NOMO-1 treated with DMSO at 0.1 percent for 48 hours (cell line): ENCODE results near the gene CCNYL1.
A peak's percentile ranks its signal among the peaks of the same experiment; 100 is the strongest.
"Not testable (repeated sequence)": the region's sequence is repeated elsewhere in the genome, so short reads cannot be mapped to it uniquely, and the experiment has no call there.

Experiments
- DNase-seq: peaks from one replicate; lab custom pipeline; 2025; ENCODE audit not compliant: unreplicated experiment; lab: John Stamatoyannopoulos, UW

Gene CCNYL1

DNA sequence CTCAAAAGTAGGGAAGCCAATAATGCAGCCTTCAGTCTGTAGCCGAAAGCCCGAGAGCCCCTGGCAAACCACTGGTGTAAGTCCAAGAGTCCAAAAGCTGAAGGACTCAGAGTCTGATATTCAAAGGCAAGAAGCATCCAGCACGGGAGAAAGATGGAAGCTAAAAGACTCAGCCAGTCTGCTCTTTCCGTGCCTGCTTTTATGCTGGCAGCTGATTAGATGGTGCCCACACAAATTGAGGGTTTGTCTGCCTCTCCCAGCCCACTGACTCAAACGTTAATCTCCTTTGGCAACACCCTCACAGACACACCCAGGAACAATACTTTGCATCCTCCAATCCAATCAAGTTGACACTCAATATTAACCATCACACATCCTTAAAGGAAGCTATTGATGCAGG is 14.5 kb upstream of the CCNYL1 start:
- not testable (repeated sequence) for DNase-seq

DNA sequence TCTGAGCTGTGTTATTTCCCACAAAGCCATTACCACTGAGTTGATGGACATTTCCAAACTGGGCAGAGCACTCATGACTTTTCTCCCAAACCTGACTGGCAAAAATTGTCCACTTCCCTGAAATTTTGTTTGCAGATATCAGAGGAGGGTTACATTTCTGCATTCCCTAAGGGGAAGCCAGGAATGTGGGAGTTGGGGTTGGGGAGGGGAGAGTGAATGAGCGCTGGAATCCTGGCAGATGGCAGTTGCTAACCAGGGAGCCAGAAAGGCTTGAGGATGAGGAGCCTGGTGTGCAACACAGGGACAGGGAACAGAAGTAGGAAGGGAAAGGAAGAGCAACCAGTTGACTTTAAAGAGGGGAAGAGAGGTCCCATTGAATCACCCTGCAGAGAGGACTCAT is 14.0 kb upstream of the CCNYL1 start:
- no peak for DNase-seq

DNA sequence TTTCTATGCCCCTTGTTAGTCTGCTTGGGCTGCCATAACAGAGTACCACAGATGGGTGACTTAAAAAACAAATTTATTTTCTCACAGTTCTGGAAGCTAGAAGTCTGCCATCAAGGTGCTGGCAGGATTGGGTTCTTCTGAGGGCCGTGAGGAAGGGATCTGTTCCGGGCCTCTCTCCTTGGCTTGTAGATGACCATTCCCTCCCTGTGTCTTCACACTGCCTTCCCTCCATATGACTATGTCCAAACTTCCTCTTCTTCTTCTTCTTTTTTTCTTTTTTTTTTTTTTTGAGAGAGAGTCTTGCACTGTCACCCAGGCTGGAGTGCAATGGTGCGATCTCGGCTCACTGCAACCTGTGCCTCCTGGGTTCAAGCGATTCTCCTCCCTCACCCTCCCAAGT is 13.1 kb upstream of the CCNYL1 start:
- DNase-seq, result peak; percentile 58

DNA sequence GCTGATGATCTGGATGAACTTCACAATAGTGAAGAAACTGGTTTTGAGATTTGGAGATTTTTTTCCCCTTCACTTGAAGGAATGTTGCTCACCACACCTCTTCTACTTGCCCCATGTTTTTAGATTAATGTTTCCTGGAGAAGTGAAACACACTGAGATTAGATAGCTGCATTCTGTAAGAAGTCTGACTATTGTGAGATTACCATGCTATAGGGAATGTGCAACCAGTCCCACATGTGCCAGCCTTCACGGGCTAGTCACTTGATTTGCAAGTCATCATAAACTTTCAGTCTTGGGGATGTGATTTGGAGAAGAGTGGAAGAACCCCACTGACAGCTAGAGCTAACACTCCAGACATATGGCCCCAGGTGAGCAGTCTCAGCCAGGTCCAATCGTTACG is 7.4 kb upstream of the CCNYL1 start:
- DNase-seq, result peak; percentile 41

DNA sequence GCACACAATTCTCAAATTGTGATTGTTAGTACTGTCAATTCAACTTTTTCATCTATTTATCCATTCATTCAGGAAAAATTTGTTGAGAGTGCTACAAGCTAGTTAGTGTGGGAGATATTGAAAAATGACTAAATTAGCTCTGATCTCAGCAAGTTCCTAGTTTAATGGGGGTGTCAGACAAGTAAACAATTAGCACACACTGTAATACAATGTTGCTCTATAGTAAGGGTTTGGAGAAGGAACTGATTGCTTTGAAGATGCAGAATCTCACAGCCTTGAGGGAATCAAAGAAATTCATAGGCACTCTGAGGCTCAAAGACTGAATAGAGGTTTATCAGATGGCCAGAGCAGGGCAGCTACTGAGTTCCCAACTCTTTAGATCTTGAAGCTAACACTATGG is 6.8 kb upstream of the CCNYL1 start:
- DNase-seq, result no peak

DNA sequence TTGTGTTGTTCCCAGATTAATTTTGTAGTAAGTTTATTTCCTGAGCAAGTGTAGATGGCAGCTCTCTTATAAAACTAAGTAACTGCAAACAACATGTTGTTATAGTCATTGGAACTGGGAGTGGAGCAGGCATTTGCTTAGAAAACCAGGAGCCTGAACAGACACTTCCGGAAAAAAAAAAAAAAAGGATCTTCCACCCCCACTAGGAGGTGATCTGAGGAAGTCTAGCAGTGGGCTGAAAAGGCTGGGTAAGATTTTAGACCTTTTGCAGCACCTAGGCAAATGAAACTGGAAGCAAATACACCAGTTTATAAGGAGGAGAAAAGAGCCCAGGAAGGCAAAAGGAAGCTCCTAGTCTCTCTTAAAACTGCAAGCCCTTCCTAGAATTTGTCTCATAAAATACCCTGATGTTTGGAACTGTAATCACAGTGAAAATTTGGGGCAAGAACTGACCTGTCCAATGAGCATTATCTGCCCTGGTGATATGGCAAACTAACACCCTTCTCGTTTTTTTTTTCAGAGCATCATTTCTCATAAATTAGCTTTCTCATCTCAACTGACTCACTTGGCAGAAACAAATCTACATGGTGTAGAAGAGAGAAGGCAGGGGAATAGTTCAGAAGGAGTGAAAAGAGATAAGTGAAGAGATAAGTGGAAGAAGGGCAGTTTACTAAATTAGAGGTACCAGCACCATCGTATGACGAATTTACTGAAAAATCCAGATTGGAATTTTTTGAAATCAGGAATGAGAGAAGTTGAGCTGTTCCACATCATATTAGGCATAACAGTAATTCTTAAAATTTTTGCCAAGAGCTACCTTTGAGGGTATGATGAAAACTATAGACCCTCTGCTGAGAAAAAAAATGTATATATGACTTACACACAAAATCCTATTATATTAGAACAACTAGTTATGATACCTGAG is 4.2 kb upstream of the CCNYL1 start:
- DNase-seq, result no peak

DNA sequence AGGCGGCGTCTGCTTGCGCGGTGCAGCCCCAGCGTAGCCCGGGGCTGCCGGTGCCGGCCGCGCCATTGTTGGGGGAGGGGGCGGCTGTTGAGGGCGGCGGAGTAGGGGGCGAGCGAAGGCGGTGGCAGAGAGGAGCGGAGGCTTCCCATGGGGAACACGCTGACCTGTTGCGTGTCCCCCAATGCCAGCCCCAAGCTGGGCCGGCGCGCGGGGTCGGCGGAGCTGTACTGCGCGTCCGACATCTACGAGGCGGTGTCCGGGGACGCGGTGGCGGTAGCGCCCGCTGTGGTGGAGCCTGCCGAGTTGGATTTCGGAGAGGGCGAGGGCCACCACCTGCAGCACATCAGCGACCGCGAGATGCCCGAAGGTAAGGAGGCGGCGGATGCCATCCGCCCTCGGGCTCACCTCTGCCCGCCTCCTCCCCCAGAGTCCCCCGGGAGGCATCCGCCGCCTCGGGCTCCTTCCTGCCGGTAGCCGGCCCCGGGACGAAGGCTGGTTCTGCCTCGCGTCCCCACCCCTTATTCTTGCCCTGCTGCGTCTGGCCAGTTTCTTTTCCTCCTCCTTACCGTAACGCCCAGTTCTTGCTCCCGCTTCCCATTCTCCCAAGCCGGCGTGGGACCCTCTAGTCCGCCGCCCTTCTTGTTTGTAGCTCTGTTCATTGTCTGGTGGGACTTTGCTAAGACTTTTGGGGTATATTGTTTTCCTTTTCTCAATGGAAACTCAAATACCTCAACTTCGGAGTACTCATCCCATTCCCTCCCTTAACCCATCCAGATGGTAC is 500 bp downstream of the CCNYL1 start:
- DNase-seq, result no peak

DNA sequence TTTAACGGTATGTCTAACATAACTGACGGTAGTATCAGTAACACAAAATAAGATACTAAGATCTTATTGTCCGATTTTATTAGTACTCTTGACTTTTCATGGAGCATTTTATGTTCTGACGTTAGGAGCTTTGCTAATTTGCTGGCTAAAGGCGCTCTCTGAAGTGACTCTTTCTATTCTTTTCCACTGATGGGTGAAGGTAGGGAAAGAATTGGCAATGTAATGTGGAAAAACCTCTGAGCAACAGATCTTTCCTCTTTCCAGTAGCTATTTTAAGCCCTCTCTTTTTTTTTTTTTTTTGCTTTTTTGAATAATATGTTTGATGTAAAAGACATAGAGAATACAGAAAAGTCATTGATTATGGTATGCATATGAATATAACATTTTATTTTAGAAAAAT is 4.6 kb downstream of the CCNYL1 start:
- DNase-seq, result no peak

DNA sequence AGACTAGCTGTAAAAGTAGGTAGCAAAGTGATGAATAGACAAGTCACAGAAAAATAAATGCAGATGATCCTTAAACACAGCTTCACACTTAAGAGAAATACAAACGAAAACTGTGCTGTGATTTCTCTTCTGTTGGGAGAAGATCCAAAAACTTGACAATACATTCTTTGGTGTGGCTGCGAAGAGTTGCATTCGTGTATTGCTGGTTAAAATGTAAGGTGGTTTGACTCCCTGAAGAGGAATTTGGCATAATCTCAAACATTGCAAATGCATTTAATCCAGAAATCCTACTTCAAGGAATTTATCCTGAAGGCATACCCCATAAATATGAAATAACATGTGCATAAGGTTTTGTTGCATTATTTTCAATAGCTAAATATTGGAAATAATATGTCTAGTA is 7.1 kb downstream of the CCNYL1 start:
- no peak for DNase-seq

DNA sequence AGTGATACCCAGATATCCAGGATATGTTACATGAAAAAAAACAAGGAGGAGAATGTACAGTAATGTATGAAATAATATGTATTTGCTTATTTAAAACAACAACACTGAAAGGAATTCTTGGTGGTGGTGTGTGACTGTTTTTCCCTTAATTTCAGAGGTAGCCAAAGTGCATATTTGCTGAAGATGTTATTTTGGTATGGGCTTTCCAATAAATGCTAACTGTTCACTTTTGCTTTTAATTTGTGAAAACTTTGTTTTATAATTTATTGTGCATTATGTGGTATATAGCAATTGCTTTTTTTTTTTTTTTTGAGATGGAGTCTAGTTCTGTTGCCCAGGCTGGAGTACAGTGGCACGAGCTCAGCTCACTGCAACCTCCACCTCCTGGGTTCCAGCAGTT is 7.6 kb downstream of the CCNYL1 start:
- no peak for DNase-seq

DNA sequence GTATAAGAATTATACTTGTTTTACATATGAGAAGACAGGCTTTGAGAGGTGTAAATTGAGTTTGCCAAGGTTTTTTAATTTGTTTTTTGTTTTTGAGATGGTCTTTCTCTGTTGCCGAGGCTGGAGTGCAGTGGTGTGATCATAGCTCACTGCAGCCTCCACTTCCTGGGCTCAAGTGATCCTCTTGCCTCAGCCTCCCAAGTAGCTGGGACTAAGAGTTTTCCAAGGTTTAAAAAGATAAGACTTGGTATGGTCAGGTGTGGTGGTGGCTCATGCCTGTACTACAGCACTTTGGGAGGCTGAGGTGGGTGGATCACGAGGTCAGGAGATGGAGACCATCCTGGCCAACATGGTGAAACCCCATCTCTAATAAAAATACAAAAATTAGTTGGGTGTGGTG is 8.2 kb downstream of the CCNYL1 start:
- DNase-seq, result not testable (repeated sequence)

DNA sequence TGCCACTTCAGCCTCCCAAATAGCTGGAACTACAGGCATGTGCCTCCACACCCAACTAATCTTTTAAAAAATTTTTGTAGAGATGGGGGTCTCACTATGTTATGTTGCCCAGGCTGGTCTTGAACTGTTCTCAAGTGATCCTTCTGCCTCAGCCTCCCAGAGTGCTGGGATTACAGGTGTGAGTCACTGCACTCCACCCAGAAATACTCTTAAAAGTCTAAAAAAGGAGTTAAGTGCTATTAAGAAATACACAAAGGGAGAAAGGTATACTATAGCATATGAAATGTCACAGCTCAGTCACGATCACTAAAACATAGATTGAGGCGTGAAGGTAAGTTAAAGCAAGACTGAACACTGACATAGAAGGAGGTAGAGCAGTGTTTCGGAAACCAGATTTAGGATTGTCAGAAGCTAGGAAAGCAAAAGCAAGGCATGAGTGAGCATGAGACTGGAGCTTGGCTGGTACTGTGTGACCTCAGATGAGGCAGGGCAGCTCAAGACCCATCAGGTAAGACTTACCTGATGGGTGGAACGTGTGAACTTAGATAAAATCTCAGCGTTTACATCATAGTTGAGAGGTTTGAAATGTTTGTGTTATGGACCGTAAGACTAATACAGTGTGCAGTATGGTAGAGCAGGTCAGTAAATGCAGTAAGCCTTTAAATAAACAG is 9.2 kb downstream of the CCNYL1 start:
- no peak for DNase-seq

DNA sequence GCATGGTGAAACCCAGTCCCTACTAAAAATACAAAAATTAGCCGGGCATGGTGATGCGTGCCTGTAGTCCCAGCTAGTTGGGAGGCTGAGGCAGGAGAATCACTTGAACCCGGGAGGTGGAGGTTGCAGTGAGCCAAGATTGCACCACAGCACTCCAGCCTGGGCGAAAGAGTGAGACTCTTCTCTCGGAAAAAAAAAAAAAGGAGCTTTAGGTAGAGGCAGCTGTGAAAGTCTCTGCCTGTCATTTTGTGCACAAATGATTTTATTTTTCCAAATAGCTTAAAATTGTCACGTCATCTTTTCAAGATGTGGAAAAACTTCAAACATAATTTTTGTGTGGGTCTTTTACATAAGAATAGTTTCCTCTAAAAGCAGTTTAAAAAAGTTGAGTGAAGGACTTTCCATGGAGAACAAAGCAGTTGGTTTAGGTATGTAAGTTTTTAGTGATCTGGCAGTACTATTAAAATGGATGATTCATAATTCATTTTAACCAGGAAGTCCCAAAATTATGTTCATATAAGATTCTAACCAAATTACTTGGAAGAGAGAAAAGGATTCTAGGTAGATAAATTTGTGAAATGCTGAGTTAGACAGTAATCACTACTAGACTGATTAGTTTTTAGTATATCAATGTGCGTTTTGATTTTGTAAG is 11.5 kb downstream of the CCNYL1 start:
- DNase-seq, result no peak

DNA sequence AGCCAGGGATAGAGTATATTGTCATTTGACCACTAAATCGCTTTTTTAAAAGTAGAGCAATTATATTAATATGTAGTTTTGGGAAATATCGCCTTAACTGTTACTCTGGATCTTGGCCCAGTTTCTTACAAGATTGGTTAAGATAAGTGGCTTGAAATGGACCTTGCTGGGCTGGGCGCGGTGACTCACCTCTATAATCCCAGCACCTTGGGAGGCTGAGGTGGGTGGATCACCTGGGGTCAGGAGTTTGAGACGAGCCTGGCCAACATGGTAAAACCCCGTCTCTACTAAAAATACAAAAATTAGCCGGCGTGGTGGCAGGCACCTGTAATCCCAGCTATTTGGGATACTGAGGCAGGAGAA is 12.0 kb downstream of the CCNYL1 start:
- DNase-seq, result not testable (repeated sequence)

DNA sequence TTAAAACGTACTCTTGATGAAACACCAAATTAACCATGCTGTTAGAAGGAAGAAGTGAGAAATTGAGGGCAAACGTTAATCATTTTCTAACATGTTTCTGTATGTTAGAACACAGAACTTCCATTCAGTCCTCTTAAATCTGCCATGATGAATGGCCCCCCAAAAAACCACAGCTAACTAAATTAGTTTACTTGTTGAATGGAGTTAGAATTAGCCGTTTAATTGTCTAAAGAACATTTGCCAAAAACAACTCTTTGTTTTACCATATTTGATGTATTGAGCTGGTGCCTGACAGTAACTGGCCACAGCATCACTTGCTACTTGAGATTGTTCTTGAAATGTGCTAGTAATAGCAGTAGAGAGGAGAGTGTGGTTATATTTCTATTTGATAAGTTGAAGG is 12.7 kb downstream of the CCNYL1 start:
- DNase-seq, result peak; percentile 14

DNA sequence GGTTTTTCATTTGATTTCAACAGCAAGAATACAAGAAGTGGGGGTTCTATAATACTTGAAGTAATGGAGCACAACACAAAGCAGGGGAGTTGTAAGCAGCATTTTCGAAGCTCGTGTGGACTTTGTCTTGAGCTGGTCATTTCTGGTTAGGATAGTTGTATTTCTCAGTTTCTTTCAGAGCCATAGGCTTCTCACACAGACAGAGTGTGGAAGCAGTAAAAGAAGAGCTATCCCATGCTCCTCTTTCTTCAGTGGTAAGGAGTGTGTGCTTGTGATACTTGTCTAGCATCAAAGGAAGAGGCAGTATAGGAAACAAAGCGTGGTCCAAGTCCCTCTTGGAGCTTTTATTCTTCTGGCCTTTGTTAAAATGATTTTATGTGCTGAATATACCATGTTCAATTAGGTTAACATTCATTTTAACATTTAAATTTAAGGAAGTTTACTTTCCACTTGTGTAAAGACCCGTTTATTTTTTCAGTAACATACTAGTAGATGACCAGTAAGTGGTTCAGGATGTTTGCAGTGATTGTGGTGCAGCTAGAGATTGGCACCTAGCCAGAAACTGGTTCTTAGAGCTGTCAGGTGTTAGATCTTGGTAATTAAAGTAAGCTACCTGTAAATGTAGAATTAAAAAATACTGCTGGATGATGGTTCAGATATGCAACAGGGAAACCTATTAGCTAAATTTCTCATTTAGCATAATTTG is 14.6 kb downstream of the CCNYL1 start:
- DNase-seq, result no peak

DNA sequence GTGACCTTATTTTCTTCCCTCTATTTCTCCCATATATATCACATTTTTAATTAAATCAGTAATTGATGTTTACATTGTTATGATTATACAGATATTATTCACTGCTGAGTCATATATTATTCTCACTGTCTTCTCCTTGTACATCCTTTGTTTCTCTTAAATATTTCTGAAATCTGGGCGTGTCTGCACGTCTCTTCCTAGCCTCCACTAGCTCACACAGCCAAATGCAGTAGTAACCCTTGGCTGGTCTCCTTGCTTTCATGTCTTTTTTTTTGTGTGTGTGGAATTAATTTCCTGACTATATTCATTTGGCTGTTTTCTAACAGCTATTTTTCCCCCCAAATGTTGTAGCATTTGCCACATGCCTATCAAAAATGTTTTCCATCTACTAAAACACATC is 15.8 kb downstream of the CCNYL1 start:
- no peak for DNase-seq

DNA sequence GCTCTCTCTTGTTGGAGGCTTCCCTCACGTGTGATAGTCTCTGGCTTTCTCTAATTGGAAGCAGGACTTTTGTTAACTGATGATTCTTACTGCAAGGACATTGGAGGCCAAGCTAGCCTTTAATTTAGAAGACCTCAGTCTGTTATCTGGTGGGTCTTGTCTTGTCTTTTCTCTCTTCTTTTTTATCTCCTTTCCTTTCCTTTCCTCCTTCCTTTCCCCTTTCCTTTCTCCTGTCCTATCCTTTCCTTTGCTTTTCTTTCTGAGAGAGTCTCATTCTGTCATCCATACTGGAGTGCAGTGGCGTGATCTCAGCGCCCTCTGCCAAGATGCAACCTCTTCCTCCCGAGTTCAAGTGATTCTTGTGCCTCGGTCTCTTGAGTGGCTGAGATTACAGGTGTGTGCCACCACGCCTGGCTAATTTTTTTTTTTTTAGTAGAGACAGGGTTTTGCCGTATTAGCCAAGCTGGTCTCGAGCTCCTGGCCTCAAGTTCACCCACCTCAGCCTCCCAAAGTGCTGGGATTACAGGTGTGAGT is 18.1 kb downstream of the CCNYL1 start:
- no peak for DNase-seq

DNA sequence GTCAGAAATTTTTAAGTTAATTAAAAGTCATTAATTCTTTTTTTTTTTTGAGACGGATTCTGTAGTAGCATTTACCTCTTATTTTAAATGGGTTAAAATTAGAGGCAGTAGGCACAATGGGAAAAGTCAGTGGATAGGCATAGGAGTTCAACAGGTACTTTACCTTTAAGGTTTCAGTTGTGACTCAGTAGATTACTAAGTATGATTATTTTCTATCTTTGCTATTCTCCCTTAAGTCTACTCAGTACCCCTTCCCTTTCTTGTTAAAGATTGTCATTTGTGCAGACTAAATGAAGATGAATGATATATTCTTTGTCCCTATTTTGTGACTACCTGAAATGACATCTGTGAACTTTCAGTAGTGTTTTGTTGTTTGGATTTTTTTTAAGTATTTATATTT is 19.7 kb downstream of the CCNYL1 start:
- DNase-seq, result no peak

DNA sequence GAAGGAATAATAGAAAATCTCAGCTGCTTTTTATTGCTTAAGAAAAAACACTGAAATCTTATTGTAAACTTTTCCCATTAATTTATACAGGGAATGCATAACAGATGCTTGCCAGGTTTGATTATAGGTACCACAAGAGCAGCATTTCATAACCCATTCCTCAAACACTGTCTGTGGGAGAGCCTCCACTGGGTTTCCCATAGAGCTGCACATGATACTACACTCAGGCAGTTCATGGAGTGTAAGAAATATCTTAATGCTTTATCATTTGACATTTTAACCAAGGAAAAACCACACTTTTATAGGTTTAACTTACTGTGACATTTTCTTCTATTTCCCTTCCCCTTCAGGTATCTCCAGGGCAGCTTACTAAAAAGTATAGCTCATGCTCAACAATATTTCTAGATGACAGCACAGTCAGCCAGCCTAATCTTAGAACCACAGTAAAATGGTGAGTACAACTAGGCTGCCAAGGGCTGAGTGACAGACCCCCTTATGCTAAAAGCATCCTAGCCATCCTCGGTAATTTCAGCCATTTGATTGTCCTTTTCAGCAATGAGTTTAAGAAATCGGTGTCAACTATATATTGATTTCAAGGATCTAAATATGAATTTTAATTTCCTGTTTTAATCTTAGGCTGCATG is 22.3 kb downstream of the CCNYL1 start:
- no peak for DNase-seq
